Neural progenitor cell (in vitro differentiated cells): ENCODE results near the gene BMP5. TPM values are rescaled to one million over a fixed set of nuclear protein-coding genes. Genes with fewer than 3 reads are reported as not detected.
A peak's percentile ranks its signal among the peaks of the same experiment; 100 is the strongest.
"Not testable (repeated sequence)": the region's sequence is repeated elsewhere in the genome, so short reads cannot be mapped to it uniquely, and the experiment has no call there.

ENCODE experiments used
- DNase-seq: peaks from one replicate; pipeline ENCODE4 v3.0.0-alpha.2; 2016; ENCODE audit warnings: low spot score
- H2AFZ ChIP-seq: fragments of 200-600 bp; sonication (generic); replicated peaks from 2 replicates; pipeline ENCODE4 v1.6.1; 2016; ENCODE audit warnings: antibody characterized with exemption
- H3F3A ChIP-seq: fragments of 200-600 bp; sonication (generic); 2 replicates; pipeline ENCODE4 v1.6.1; 2016; ENCODE audit warnings: antibody characterized with exemption, low read depth
- H3K27ac ChIP-seq: fragments of 200-600 bp; sonication (generic); 2 replicates; pipeline ENCODE4 v1.5.1; 2016; ENCODE audit warnings: mild to moderate bottlenecking
- H3K27me3 ChIP-seq: fragments of 200-600 bp; sonication (generic); 2 replicates; pipeline ENCODE4 v1.6.1; 2016; ENCODE audit warnings: mild to moderate bottlenecking, moderate library complexity
- H3K36me3 ChIP-seq: fragments of 200-600 bp; sonication (generic); 2 replicates; pipeline ENCODE4 v1.5.1; 2016
- H3K4me1 ChIP-seq: fragments of 200-600 bp; sonication (generic); 2 replicates; pipeline ENCODE4 v1.6.1; 2016; ENCODE audit warnings: mixed run types
- H3K4me2 ChIP-seq: fragments of 200-600 bp; sonication (generic); 2 replicates; pipeline ENCODE4 v1.6.1; 2016
- H3K4me3 ChIP-seq: fragments of 200-600 bp; sonication (generic); 2 replicates; pipeline ENCODE4 v1.5.1; 2016
- H3K79me2 ChIP-seq: fragments of 200-600 bp; sonication (generic); 2 replicates; pipeline ENCODE4 v1.6.1; 2016; ENCODE audit warnings: low read depth
- H3K9ac ChIP-seq: fragments of 200-600 bp; sonication (generic); 2 replicates; pipeline ENCODE4 v1.6.1; 2016
- H3K9me3 ChIP-seq: fragments of 200-600 bp; sonication (generic); 2 replicates; pipeline ENCODE4 v1.5.1; 2016; ENCODE audit warnings: low read depth
- H4K20me1 ChIP-seq: fragments of 200-600 bp; sonication (generic); 2 replicates; pipeline ENCODE4 v1.6.1; 2016; ENCODE audit warnings: low read depth
- H3K27ac Mint-ChIP-seq: 3 replicates; pipeline ENCODE4 v1.8.0; 2021; ENCODE audit warnings: mixed read lengths
- H3K27me3 Mint-ChIP-seq: 2 replicates; pipeline ENCODE4 v1.8.0; 2022; ENCODE audit warnings: low read depth, mild to moderate bottlenecking, inconsistent platforms, moderate library complexity, mixed read lengths; ENCODE audit not compliant: insufficient read depth
- H3K36me3 Mint-ChIP-seq: 3 replicates; pipeline ENCODE4 v1.8.0; 2021; ENCODE audit warnings: mixed read lengths
- H3K4me1 Mint-ChIP-seq: 3 replicates; pipeline ENCODE4 v1.8.0; 2021; ENCODE audit warnings: mixed read lengths
- H3K4me3 Mint-ChIP-seq: 3 replicates; pipeline ENCODE4 v1.8.0; 2021; ENCODE audit warnings: mild to moderate bottlenecking, moderate library complexity, mixed read lengths
- H3K9me3 Mint-ChIP-seq: 3 replicates; pipeline ENCODE4 v1.8.0; 2020; ENCODE audit warnings: mixed read lengths
- EZH2 ChIP-seq: fragments of 200-600 bp; sonication (generic); IDR thresholded peaks from 2 replicates; pipeline ENCODE4 v1.6.1; 2017; ENCODE audit warnings: antibody characterized with exemption, mild to moderate bottlenecking, moderate library complexity
- EZH2phosphoT487 ChIP-seq: fragments of 200-600 bp; sonication (generic); IDR thresholded peaks from 2 replicates; pipeline ENCODE4 v1.6.1; 2017; ENCODE audit warnings: antibody characterized with exemption
- total RNA-seq: library from RNA; depleted of rRNA; stranded (reverse); fragments of >200 nt; gene quantifications from 2 replicates; pipeline ENCODE4 v1.2.3, GENCODE V29; 2015; ENCODE audit warnings: low replicate concordance
- TF ChIP-seq, protein P1 (sequence below): fragments of 200-600 bp; sonication (generic); IDR thresholded peaks from 2 replicates; pipeline ENCODE4 v1.5.1; 2017; ENCODE audit warnings: antibody characterized with exemption, mild to moderate bottlenecking

BMP5 gene
- total RNA-seq, 1 donor from 2014 or later = 1.5 TPM

DNA sequence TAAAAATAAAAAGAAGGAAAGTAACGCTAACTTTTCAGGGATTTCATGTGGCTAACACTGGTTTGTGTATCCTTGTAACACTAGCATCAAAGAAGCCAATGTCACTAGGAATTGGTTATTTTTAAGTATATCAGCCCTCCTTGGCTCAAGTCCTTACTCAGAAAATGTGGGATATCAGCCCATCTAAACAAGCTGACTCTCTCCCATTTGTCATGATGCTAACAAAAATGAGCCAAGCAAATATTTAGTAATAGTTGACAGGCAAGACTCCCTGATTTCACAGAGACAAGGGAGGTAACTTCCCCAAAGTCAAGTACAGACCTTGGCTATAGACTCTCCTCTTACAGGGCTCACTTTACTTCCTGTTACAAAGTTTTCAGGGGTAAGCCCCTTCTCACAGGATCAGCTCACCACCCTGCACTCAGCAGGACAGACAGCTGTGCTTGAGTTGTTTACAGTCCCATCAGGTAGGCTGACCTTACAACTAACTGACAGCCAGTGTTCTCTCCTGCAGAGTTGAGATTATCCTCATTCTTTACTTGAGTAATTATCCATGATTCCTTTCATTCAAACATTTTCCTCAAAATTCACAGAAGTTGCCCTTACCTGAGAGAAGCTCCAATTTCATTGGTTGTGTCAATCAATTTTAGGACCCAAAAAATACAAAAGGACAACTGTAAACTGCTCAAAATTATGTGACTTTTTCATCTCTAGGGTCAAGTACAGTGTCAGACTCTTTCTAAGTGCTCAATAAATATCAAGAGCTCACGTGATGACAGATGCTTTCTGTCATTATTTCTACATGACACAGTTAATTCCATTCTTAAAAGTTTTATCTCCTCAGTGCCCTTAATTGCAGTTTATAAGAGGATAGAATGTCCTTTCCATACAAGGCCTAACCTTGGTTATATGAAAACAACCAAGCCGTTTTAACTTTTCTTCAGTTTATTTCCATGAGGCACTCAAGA, 38.1 kb upstream of the BMP5 start:
- H3K4me1 ChIP-seq = no peaks in the 10 kb centered on the region
- no peak overlapping the region for H3K27ac Mint-ChIP-seq
- H2AFZ ChIP-seq = no peak overlapping the region
- no peak overlapping the region for H3K9ac ChIP-seq
- no peaks in the 10 kb centered on the region for H3K36me3 ChIP-seq
- peaks cover 4% of the 10 kb centered on the region for H3K4me1 Mint-ChIP-seq
- no peaks in the 10 kb centered on the region for H3K27me3 ChIP-seq
- H4K20me1 ChIP-seq = no peaks in the 10 kb centered on the region
- H3F3A ChIP-seq = peaks cover 3% of the 10 kb centered on the region
- no peaks in the 10 kb centered on the region for H3K36me3 Mint-ChIP-seq
- no peaks in the 10 kb centered on the region for H3K27me3 Mint-ChIP-seq
- H3K4me3 ChIP-seq = no peak overlapping the region
- no peaks in the 10 kb centered on the region for H3K79me2 ChIP-seq
- TF ChIP-seq EZH2 (no peak), EZH2phosphoT487 (no peak)
- TF ChIP-seq, protein P1, sequence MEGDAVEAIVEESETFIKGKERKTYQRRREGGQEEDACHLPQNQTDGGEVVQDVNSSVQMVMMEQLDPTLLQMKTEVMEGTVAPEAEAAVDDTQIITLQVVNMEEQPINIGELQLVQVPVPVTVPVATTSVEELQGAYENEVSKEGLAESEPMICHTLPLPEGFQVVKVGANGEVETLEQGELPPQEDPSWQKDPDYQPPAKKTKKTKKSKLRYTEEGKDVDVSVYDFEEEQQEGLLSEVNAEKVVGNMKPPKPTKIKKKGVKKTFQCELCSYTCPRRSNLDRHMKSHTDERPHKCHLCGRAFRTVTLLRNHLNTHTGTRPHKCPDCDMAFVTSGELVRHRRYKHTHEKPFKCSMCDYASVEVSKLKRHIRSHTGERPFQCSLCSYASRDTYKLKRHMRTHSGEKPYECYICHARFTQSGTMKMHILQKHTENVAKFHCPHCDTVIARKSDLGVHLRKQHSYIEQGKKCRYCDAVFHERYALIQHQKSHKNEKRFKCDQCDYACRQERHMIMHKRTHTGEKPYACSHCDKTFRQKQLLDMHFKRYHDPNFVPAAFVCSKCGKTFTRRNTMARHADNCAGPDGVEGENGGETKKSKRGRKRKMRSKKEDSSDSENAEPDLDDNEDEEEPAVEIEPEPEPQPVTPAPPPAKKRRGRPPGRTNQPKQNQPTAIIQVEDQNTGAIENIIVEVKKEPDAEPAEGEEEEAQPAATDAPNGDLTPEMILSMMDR = no peak
- H3K27ac ChIP-seq = no peak overlapping the region
- H3K4me3 Mint-ChIP-seq = no peak overlapping the region
- peaks cover 3% of the 10 kb centered on the region for H3K9me3 Mint-ChIP-seq
- DNase-seq = peak; percentile 5
- no peaks in the 10 kb centered on the region for H3K9me3 ChIP-seq
- no peak overlapping the region for H3K4me2 ChIP-seq

DNA sequence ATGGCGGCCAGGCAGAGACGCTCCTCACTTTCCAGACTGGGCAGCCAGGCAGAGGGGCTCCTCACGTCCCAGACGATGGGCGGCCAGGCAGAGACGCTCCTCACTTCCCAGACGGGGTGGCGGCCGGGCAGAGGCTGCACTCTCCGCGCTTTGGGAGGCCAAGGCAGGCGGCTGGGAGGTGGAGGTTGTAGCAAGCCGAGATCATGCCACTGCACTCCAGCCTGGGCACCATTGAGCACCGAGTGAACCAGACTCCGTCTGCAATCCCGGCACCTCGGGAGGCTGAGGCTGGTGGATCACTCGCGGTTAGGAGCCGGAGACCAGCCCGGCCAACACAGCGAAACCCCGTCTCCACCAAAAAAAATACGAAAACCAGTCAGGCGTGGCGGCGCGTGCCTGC, 35.1 kb upstream of the BMP5 start:
- H3K27me3 ChIP-seq, H3K27ac ChIP-seq, H3K27ac Mint-ChIP-seq, H3K27me3 Mint-ChIP-seq, H3F3A ChIP-seq, H3K4me3 Mint-ChIP-seq, H3K9me3 ChIP-seq, H3K4me1 ChIP-seq, H3K4me2 ChIP-seq, H4K20me1 ChIP-seq, H3K79me2 ChIP-seq, H3K9me3 Mint-ChIP-seq, H3K4me3 ChIP-seq, DNase-seq, H2AFZ ChIP-seq, H3K9ac ChIP-seq, H3K4me1 Mint-ChIP-seq, H3K36me3 Mint-ChIP-seq, H3K36me3 ChIP-seq: not testable (repeated sequence)

DNA sequence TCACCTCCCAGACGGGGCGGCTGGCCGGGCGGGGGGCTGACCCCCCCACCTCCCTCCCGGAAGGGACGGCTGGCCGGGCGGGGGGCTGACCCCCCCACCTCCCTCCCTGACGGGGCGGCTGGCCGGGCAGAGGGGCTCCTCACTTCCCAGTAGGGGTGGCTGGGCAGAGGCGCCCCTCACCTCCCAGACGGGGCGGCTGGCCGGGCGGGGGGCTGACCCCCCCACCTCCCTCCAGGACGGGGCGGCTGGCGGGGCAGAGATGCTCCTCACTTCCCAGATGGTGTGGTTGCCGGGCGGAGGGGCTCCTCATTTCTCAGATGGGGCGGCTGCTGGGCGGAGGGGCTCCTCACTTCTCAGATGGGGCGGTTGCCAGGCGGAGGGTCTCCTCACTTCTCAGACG, 34.5 kb upstream of the BMP5 start:
- not testable (repeated sequence) for H3K36me3 Mint-ChIP-seq, H3K9me3 ChIP-seq, H3K36me3 ChIP-seq, H3K4me1 Mint-ChIP-seq, H2AFZ ChIP-seq, H3K79me2 ChIP-seq, H3K27ac ChIP-seq, H4K20me1 ChIP-seq, H3K9me3 Mint-ChIP-seq, H3K27me3 ChIP-seq, H3K9ac ChIP-seq, H3K27ac Mint-ChIP-seq, DNase-seq, H3K4me3 ChIP-seq, H3K4me2 ChIP-seq, H3K4me3 Mint-ChIP-seq, H3F3A ChIP-seq, H3K27me3 Mint-ChIP-seq, H3K4me1 ChIP-seq

- Mint-ChIP-seq H3K27me3 (no peaks in the 10 kb centered on the region), H3K27ac (no peak overlapping the region), H3K9me3 (no peaks in the 10 kb centered on the region), H3K36me3 (no peaks in the 10 kb centered on the region), H3K4me1 (no peaks in the 10 kb centered on the region), H3K4me3 (no peak overlapping the region)
- TF ChIP-seq, protein P1 = no peak
- TF ChIP-seq EZH2 = no peak
- no peak for TF ChIP-seq EZH2phosphoT487
- H3K4me3 ChIP-seq = no peak overlapping the region
- no peaks in the 10 kb centered on the region for H3K36me3 ChIP-seq
- H3K4me2 ChIP-seq = no peak overlapping the region
- H3K9ac ChIP-seq = no peak overlapping the region
- H3K4me1 ChIP-seq = peaks cover 7% of the 10 kb centered on the region
- H2AFZ ChIP-seq = peak overlapping the region; percentile 65
- no peaks in the 10 kb centered on the region for H3K27me3 ChIP-seq
- DNase-seq = no peak
- no peaks in the 10 kb centered on the region for H3F3A ChIP-seq
- no peak overlapping the region for H3K27ac ChIP-seq
- no peaks in the 10 kb centered on the region for H4K20me1 ChIP-seq
- H3K79me2 ChIP-seq = no peaks in the 10 kb centered on the region
- H3K9me3 ChIP-seq = no peaks in the 10 kb centered on the region
Observed at GRCh38 chr6:55902796-55903195, 27.4 kb upstream of the BMP5 start.
